ENCODE measurements around the gene DNAH3.

DNAH3 gene

DNA sequence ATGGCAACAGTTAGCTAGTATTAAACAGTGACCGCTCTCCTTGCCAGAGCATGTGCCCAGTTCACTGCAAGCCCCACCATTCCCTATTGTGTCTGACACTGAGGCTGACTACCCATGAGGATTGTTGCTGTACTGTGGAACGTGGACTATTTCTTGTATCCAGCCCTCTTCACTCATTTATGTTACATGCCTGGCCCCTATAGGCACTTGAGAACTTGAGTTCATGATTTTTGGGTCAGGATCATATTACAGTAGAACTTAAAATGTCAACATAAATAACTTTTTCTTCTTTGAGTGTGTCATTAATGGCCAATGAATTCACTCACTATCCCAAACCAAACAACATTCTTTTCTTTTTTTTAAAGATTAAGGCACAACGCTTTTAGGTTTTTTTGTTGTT is 194.3 kb downstream of the DNAH3 start:
- no peak overlapping the region for H2AFZ ChIP-seq (ENCODE audit: low read length)
- no peaks in the 10 kb centered on the region for H3K79me2 ChIP-seq (ENCODE audit: insufficient read depth, low read length)
- H3K9me3 ChIP-seq (ENCODE audit: low read length) = no peaks in the 10 kb centered on the region
- H3K27ac ChIP-seq (ENCODE audit: low read depth, low read length, poor library complexity, severe bottlenecking) = no peak overlapping the region
- no peaks in the 10 kb centered on the region for H3K4me1 ChIP-seq (ENCODE audit: insufficient read depth, low read length, severe bottlenecking)
- no peaks in the 10 kb centered on the region for H3F3A ChIP-seq (ENCODE audit: insufficient read depth, low read length)
- H3K4me2 ChIP-seq (ENCODE audit: low read length) = no peak overlapping the region
- H4K20me1 ChIP-seq (ENCODE audit: insufficient read depth, low read length) = no peaks in the 10 kb centered on the region
- H3K9me2 ChIP-seq (ENCODE audit: low read depth, low read length) = no peaks in the 10 kb centered on the region
- H3K36me3 ChIP-seq (ENCODE audit: insufficient read depth, low read length) = no peaks in the 10 kb centered on the region
- no peaks in the 10 kb centered on the region for H3K27me3 ChIP-seq (ENCODE audit: insufficient read depth, low read length)
- no peak overlapping the region for H3K9ac ChIP-seq (ENCODE audit: low read length)
- TF ChIP-seq, protein P1, sequence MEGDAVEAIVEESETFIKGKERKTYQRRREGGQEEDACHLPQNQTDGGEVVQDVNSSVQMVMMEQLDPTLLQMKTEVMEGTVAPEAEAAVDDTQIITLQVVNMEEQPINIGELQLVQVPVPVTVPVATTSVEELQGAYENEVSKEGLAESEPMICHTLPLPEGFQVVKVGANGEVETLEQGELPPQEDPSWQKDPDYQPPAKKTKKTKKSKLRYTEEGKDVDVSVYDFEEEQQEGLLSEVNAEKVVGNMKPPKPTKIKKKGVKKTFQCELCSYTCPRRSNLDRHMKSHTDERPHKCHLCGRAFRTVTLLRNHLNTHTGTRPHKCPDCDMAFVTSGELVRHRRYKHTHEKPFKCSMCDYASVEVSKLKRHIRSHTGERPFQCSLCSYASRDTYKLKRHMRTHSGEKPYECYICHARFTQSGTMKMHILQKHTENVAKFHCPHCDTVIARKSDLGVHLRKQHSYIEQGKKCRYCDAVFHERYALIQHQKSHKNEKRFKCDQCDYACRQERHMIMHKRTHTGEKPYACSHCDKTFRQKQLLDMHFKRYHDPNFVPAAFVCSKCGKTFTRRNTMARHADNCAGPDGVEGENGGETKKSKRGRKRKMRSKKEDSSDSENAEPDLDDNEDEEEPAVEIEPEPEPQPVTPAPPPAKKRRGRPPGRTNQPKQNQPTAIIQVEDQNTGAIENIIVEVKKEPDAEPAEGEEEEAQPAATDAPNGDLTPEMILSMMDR (IDR thresholded peaks at IDR 0.05; ENCODE audit: low read length) = no peak
- TF ChIP-seq EZH2 (IDR thresholded peaks at IDR 0.05; ENCODE audit: borderline replicate concordance, low read length) = no peak
- no peak overlapping the region for H3K4me3 ChIP-seq (ENCODE audit: low read depth, low read length, poor library complexity, severe bottlenecking)

DNA sequence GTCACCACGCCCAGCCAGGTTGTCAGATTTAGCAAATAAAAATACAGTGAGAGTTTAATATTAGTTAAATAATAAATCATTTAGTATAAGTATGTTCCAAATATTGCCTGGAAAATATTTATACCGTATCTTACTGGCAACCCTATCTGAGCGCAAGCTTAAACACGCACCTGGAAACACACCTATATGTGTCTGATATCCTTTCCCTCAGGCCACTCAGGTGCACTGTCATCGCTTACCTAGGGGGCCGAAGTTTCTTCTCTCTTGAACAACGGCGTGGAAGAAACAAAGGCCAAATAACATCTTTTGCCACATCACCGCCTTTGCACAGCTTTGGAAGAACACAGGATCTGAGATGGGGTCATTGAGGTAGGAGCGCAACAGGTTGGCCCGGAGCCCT is 196.1 kb downstream of the DNAH3 start:
- Histone ChIP-seq H3K4me3 (ENCODE audit: low read depth, low read length, poor library complexity, severe bottlenecking) (no peak overlapping the region), H3K9me3 (ENCODE audit: low read length) (no peaks in the 10 kb centered on the region), H4K20me1 (ENCODE audit: insufficient read depth, low read length) (no peaks in the 10 kb centered on the region), H2AFZ (ENCODE audit: low read length) (no peak overlapping the region), H3F3A (ENCODE audit: insufficient read depth, low read length) (no peaks in the 10 kb centered on the region), H3K36me3 (ENCODE audit: insufficient read depth, low read length) (no peaks in the 10 kb centered on the region), H3K4me2 (ENCODE audit: low read length) (no peak overlapping the region), H3K27me3 (ENCODE audit: insufficient read depth, low read length) (no peaks in the 10 kb centered on the region), H3K27ac (ENCODE audit: low read depth, low read length, poor library complexity, severe bottlenecking) (no peak overlapping the region), H3K79me2 (ENCODE audit: insufficient read depth, low read length) (no peaks in the 10 kb centered on the region), H3K9me2 (ENCODE audit: low read depth, low read length) (no peaks in the 10 kb centered on the region), H3K9ac (ENCODE audit: low read length) (no peak overlapping the region), H3K4me1 (ENCODE audit: insufficient read depth, low read length, severe bottlenecking) (no peaks in the 10 kb centered on the region)
- TF ChIP-seq, protein P1 (IDR thresholded peaks at IDR 0.05; ENCODE audit: low read length) = no peak
- no peak for TF ChIP-seq EZH2 (IDR thresholded peaks at IDR 0.05; ENCODE audit: borderline replicate concordance, low read length)

DNA sequence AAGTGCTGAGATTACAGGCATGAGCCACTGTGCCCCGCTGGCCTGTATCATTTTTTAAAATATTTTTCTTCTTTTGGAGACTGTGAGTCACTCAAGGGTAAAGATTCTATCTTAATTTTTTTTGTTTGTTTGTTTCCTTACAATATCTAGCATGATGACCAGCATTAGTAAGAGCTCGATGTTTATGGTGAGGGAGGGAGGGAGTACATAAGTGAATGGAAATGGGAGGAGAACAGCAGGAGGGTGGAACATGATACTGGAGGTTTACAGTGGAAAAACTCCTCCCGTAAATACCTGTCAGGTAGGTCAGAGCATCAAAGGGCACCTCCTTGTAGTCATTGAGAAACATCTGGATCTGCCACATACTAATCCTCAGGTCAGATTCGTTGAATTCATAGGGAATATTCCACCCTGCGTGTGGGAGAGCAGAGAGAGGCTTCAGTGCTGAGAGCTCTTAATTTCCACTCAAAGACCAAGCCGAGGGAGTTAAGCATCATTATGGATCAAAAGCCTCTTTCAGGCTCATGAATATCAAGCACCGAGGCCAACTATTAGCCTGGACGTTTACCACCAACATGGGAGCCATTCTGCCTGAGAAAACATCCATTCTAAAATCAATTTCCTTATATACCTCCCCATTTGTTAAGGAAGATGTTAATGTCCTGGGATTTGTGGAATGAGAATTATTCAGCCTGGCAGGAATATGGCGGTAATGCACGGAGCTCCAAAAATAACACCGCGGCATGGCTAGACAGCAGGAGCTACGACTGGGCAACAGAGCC is 198.3 kb downstream of the DNAH3 start:
- H3K9me3 ChIP-seq (ENCODE audit: low read length) = no peaks in the 10 kb centered on the region
- no peaks in the 10 kb centered on the region for H3K9me2 ChIP-seq (ENCODE audit: low read depth, low read length)
- H3F3A ChIP-seq (ENCODE audit: insufficient read depth, low read length) = no peaks in the 10 kb centered on the region
- H3K4me1 ChIP-seq (ENCODE audit: insufficient read depth, low read length, severe bottlenecking) = no peaks in the 10 kb centered on the region
- H3K79me2 ChIP-seq (ENCODE audit: insufficient read depth, low read length) = no peaks in the 10 kb centered on the region
- no peaks in the 10 kb centered on the region for H4K20me1 ChIP-seq (ENCODE audit: insufficient read depth, low read length)
- TF ChIP-seq EZH2 (IDR thresholded peaks at IDR 0.05; ENCODE audit: borderline replicate concordance, low read length) = no peak
- TF ChIP-seq, protein P1 (IDR thresholded peaks at IDR 0.05; ENCODE audit: low read length) = no peak
- no peaks in the 10 kb centered on the region for H3K27me3 ChIP-seq (ENCODE audit: insufficient read depth, low read length)
- H2AFZ ChIP-seq (ENCODE audit: low read length) = no peak overlapping the region
- no peak overlapping the region for H3K27ac ChIP-seq (ENCODE audit: low read depth, low read length, poor library complexity, severe bottlenecking)
- no peak overlapping the region for H3K9ac ChIP-seq (ENCODE audit: low read length)
- no peak overlapping the region for H3K4me3 ChIP-seq (ENCODE audit: low read depth, low read length, poor library complexity, severe bottlenecking)
- H3K36me3 ChIP-seq (ENCODE audit: insufficient read depth, low read length) = no peaks in the 10 kb centered on the region
- no peak overlapping the region for H3K4me2 ChIP-seq (ENCODE audit: low read length)

Data from OCI-LY1 (cell line).